GM19240 (cell line): ENCODE results near the gene OGFR.
A peak's percentile ranks its signal among the peaks of the same experiment; 100 is the strongest.

ENCODE experiments used
- DNase-seq: peaks from one replicate; pipeline ENCODE4 v3.0.0; 2011; ENCODE audit warnings: low spot score; ENCODE audit not compliant: insufficient read length

Gene OGFR

DNA sequence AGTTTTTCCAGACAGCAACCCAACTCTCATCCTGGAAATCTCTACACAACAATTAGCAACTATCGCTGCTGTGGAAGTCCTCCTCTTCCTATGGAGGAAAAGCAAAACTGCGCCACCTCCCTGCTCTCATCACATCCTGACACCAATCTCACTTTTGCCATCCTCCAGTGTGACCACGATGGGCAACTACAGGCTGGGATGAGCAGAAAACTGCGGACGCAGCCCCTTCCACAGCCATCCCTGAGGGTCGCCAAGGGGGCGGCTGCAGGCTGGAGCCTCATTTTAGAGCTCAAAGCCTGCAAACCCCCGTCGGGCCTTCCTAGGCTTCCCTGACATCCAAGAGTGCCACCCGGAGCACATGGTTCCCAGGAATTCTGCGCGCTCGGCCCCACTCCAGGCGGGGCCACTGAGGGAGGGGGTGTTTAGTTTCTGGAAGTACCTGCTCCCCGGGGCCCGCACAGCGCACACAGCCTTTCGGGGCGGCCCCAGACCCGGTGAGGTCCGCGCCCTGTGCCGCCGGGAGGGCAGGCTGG lies 55.8 kb downstream of the OGFR start:
- DNase-seq: no peak

DNA sequence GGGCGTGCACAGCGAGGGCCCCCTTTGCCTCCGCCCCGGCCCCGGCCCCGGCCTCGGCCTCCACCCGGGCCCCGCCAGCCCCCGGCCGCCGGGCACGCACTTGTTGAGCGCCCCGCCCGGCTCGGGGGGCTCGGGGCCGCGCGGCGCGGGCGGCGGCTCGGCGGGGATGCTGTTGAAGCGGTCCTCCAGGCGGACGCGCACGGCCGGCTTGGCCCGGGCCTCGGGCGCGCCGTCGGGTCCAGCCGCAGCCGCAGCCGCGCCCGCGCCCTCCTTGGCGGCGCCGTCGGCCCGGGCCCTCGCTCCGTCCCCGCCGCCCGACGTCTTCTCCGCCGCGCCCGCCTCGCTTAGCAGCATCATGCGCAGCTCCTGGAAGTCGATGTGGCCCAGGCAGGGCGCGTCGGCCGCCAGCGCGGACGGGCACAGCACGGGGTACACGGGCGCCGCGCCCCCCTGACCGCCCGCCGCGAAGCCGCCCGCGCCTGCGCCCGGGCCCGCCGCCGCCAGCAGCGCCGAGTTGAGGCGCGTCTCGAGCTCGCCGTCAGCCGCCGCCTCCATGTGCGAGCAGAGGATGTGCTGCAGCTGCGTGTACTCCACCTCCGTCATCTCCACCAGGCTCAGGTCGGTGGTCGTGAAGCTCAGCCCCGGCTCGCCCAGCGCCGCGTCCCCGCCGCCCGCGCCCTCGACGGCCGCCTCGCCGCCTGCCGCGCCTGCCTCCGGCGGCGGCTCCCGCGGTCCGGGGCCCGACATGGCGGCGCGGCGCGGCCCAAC lies 56.5 kb downstream of the OGFR start:
- no peak for DNase-seq

DNA sequence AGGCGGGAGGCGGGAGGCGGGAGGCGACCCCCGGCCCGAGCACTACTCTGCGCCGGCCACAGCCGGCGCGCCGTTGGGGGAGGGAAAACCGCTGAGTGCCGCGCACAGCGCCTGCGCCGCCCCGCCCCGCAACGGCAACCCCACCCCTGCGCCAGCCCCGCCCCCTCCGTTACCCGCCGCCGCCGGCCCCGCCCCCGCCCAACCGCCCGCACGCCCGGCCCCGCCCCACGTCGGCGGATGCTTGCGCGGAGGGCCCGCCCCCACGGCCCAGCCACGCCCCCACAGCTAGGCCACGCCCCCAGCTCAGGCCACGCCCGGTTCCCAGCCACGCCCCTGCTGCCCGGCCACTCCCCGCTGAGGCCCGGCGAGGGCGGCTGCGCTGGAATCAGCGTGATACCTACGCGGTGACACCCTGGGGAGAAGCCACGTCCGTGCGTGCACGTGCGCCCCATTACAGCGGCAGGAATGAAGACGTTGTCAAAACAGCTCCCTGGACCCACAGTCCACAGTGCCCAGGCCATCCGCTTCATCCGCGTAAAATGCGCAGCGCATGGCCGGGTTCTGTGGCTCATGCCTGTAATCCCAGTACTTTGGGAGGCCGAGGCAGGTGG lies 57.2 kb downstream of the OGFR start, which contains the start of gene TCFL5:
TSS of gene TCFL5 (minus strand) at position 97 of the 611 bp plus-strand sequence. CDS start 152 bp downstream, outside the sequence.
- peak; percentile 75 for DNase-seq
